GM04503 (cell line): ENCODE data around the gene GIT1.

Experiments
- DNase-seq: peaks from one replicate; pipeline ENCODE4 v3.0.0-alpha.2; 2012; ENCODE audit warnings: low read depth

Gene GIT1

DNA sequence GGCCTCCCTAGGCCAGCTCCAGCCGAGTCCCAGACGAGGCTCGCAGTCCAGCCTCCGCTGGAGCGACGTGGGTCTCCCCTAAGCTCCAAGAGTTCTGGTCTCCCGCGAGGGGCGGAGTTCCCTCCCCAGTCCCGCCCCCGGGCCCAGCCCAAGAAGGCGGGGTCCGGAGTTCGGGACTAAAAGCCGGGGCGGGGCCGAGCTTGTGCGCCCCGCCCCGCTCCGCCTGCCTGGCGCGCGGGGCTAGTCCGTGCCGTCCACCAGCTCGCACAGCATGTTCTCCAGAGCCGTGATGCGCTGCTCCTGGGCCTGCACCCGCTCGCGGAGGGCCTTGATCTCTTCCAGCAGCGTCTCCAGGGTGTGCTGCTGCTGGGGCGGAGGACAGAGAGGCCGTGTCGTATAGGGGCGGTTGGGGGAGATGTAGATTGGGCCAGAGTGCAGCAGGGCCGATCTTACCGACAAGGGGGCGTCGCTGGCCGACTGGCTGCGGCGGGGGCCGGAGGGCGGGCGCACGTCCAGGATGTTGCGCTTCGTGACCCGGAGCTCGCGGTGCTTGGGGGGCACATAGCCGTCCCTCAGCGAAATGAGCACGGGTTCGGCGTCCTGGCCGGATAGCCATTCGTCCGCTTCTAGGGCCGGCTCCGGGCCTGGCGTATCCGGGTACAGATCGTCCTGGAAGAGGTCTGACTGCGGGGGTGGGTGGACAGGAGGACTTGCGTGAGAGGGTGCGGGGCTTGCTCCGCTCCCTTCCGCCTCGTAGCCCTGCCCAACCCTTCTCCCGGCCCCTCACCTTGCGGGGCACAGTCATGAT lies 26.2 kb upstream of the GIT1 start:
- DNase-seq, result no peak

DNA sequence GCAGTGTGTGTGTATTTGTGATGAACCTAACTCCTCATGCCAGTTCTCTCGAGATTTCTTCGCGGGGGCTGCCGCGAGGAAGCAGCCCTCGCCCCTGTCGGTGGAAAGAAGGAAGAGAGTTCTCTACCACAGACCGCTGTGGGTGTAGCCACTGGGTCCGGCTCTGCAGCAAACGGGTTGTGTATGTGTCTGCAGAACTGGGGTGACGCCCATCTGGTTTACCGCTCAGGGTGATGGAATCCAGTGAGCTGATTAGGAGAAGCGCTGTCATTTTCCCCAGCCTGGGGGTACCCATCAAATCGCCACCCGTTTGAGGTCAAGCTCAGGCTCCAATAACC lies 25.6 kb upstream of the GIT1 start:
- DNase-seq, result no peak

DNA sequence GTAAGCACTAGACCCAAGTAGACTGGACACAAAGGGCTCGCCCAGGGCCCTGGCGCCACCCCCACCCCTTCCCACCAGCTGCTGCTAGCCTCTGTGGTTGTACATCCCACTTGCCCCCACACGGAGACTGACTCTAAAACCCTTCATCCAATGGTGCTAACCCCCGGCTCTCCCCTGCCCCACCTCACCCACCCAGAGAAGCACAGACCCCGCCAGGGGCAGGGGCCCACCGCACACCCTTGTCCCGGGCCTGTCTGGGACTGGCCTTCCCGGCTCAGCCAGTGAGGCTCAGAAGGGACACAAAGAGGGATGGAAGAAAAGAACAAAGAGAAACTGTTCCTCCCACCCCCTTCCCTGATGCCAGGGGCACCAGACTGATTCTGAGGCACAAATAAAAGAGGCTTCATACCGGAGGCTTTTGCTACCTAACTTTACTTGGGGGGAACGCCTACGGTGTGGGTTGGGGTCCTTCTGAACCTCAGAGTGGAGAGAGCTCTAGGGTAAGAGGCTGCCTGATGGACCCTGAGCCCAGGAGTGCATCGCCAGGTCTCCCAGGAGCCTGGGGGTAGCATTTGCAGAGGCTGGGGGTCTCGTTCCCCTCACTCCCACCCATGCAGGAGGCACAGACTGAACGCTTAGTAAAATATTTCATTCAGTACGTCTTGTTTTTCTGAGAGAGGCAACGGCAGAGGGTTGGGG lies 25.1 kb upstream of the GIT1 start:
- no peak for DNase-seq

DNA sequence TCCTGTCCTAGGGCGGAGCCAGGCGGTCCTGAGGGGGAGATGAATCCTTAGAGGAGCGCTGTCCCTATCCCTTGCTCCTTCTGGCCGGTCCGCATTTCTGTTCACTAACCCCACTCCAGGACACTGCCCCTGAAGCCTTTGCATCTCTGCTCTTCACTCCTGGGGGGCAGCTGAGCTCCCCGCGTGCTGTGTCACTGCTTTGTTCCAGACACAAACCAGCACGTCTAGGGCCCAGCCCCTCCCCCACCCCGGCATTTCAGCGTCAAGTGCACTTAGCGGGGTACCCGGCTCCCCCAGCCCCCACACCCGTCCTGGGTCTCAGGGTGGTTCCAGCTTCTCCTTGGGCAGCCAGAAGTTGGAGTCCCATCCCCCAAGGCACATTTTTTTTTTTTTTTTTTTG lies 24.4 kb upstream of the GIT1 start:
- DNase-seq, result no peak

DNA sequence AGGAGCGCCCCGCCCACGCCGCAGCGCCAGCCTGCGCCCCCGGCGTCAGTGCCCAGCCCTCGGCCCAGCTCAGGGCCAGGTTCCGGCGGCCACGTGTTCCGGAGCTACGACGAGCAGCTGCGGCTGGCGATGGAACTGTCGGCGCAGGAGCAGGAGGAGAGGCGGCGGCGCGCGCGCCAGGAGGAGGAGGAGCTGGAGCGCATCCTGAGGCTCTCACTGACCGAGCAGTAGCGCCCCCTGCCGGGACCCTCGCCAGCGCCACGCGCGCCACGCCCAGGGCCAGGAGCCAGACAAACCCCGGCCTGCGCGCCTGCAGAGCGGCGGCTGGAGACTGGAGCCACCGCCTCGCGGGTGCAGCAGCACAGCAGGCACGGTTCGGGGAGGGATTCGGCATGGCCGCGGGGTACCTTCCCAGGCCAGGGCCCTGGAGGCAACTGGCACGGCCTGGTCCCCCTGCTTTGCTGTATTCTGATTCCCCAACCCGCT lies 23.9 kb upstream of the GIT1 start:
- no peak for DNase-seq

DNA sequence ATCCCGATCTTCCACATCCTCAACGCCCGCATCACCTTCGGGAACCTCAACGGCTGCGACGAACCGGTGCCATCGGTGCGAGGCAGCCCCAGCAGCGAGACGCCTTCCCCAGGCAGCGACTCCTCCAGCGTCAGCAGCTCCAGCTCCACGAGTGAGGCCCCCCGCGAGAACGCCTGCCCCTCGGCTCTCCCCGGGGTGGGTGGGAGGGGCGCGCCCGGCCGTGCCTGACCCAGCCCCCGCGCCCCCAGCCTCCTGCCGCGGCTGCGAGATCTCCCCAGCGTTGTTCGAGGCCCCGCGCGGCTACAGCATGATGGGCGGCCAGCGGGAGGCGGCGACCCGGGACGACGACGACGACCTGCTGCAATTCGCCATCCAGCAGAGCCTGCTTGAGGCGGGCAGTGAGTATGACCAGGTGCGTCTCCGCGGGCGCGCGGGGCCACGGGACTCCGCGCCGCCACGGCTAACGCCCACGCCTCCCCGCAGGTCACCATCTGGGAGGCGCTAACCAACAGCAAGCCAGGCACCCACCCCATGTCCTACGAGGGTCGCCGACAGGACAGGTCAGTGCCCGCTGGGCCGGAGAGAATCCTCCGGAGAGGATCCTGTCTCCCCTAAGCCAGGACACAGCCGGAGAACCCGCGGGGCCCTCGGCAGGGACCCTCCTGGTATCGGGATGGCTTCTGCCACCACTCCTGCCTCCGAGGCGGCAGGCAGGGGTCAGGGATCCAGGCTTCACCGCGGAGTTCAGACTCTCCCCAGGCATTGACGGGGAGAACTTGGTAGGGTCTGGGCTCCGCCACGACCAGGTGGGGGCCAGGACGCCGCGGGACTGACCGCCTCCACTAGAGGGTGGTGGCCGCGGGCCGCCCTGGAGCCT lies 23.2 kb upstream of the GIT1 start:
- DNase-seq, result no peak

DNA sequence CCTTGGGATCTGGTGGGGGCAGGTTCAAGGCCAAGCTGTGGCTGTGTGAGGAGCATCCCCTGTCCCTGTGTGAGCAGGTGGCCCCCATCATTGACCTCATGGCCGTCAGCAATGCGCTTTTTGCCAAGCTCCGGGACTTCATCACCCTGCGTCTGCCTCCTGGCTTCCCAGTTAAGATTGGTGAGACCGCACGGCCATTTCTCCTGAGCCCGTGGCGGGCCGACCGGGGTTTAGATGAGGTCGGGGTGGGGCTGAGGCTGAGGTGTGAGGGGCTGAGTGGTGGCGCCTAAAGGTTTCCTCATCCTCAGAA lies 22.6 kb upstream of the GIT1 start:
- DNase-seq, result no peak

DNA sequence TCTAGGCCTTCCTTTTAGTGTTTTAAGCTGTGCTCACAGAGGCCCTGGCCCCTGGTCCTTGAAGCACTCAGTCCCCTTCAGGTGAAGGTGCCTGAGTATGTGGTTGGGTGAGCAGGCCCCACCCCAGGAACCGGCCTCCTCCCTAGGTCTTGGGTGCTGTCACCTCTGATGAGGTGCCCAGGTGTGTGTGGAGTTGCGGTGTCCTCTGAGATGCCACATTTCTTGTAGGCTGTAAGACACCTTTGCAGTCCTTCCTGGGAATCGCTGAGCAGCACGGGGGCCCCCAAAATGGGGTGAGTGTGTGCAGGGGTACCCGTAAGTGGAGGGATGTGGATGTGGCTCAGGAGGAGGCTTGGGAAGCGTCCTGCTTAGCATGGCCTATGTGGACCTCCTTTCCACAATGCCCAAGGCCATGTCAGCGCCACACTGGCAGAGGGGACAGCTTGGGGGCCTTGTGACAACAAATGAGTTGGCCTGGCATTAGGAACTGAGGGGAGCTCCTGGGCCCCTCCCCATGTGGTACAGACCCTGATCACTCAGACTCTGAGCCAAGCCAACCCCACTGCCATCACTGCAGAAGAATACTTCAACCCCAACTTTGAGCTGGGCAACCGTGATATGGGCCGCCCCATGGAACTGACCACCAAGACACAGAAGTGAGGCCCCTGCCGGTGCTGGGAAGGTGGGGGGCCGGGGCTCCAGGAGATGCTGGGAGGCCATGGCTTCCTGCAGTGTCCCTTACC lies 22.1 kb upstream of the GIT1 start:
- no peak for DNase-seq

DNA sequence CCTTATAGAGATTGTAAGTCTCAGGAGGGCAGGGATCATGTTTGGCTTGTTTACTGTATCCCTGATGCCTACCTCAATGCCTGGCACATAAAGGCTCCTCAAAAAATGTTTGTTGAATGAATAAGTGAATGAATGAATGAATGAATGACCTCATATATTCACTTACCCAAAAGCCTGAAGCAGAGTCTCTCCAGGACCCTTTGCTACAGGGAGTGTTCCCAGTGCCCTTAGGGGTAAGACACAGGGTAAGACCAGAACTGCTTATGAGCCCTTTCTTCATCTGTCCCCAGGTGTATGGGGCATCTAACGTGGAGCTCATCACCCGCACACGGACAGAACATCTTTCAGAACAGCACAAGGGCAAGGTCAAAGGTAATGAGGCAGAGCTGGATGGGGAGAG lies 20.9 kb upstream of the GIT1 start:
- DNase-seq, result no peak

DNA sequence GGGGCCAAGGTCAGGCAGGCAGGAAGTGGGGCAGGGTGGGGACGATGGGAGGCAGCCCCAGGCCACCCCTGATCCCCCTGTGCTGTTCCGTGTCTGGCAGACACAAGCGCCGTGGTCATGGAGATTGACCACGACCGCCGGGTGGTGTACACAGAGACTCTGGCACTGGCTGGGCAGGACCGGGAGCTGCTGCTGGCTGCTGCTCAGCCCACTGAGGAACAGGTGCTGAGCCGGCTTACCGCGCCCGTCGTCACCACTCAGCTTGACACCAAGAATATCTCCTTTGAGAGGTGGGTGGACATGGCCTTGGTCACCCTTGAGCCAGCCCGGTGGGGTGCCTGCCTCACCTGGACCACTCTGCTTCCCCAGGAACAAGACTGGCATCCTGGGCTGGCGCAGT lies 19.5 kb upstream of the GIT1 start:
- no peak for DNase-seq

DNA sequence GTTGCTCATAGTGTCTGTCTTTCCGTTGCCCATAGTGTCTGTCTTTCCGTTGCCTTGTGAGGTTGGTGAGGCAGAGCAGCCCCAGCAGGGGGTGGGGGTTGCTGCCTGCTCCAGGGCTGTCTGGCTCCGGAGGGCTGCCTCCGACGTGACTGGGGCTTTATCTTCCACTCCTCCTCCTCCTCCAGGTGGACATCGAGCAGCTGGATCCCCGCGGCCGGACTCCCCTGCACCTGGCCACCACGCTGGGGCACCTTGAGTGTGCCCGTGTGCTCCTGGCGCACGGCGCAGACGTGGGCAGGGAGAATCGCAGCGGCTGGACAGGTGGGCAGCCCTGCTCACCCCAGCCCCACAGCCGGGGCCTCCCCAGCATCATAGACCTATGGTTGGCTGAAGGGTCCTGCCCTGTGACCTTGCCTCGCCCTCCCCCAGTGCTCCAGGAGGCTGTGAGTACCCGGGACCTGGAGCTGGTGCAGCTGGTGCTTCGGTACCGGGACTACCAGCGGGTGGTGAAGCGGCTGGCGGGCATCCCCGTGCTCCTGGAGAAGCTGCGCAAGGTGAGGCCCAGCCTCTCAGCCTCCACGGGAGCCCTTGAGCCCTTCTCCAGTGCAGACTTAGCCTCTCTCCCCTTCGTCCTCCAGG lies 18.2 kb upstream of the GIT1 start:
- DNase-seq, result no peak

DNA sequence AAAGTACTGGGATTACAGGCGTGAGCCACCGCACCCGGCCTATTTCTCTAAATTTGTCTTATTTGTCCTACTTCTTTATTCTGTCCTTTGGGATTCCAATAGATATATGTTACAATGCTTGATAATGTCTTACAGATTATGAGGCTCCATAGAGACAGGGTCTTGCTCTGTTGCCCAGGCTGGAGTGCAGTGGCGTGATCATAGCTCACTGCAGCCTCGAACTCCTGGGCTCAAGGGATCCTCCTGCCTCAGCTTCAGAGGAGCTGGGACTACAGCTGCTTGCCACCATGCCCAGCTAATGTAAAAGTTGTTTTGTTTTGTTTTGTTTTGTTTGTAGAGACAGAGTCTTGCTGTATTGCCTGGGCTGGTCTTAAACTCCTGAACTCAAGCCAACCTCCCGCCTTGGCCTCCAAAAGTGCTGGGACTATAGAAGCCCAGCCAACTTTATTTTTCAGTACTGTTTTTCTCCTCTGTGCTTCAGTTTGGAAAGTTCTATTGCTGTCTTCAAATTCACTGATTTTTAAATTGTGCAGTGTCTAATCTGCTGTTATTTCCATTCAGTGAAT lies 13.7 kb upstream of the GIT1 start:
- no peak for DNase-seq

DNA sequence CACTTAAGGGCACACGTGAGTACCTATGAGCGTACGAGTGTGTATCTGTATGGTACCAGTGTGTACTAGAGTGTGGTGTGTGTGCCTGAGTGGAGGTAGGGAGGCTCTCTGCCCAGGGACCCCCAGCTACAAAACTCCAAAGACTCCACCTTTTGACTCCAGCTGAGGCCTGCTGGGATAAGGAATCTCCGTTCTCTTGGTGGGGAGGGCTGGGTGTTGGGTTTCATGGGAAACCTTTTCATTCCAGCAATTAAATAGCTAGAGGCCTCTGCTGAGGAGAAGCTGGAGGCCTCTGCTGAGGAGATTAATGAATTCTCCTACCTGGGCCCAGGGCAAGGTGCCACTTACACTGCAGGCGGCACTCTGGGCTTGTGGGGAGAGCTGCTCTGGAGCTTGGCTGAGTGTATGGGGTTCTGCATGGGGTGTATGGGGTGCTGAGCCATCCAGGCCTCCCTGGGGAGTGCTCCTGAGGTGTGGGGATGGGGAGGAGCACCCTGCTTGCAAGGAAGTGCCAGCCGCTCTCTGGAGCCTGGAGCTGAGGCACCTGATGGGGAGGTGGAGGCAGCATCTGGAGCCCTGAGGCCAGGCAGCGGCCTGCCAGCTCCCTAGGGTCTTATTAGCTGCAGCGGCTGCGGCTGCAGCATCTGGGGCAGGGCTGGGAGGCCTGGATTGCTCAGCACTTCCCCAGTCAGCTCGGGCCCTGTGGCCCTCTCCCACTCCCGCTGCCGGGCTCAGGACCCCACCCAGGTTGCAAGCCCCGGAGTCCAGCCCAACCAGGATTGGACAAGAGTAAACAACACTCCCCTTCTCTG lies 8.1 kb upstream of the GIT1 start:
- DNase-seq, result no peak

DNA sequence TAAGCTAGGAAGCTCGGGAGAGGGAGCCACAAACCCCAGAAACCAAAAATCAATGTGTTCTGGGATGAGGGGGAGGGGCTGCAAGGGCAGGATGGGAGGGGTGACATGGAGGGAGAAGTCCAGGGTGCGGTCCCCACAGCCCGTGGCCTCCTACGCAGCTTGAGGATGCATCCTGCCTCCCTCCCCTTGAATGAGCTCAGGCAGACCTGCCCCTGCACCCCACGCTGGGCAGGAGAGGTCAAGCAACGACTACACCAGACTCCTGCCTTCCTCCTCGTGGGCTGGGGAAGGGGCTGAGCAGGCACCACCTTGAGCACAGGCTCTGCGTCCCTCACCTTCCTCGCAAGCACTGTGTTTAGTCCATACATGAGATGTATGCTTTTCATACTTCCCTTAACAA lies 7.4 kb upstream of the GIT1 start:
- no peak for DNase-seq

DNA sequence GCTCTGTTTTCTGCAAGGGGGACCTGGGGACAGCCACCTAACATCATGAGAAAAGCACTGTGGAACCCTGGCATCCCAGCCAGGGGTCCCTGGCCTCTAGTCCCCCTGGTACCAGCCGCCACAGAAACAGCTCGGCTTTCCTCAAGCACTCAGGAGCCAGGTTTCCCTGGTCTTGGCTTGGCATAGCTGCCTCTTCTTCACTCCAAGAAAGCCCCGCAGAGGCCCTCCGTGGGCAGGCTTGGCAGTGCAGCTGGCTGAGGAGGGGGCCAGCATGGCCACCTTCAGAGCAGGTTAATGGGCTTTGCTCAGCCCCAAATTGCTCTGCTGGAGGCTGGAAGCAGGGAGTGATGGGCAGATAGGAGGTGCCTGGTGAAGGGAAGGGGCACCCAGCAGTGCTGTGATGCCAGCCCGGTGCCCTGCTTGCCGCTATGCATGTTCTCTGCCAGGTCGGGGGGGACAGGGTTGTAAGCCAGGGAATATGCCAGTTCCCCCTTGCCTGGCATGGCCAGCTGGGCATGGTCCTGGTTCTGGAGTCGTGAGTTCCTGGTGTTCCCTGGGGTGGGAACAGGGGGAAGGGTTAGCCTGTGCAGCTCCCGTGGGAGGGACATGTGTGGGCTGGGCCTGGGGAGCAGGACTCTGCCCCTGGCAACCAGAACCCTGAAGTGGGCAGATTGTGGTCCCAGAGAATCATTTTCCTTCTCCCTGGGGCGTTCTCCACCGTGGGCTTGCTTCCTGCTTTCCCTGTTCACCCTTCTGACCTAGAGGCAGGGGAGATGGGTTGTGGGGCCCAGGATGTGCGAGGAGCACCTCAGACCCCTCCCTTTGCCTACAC lies 6.7 kb upstream of the GIT1 start:
- DNase-seq, result no peak

DNA sequence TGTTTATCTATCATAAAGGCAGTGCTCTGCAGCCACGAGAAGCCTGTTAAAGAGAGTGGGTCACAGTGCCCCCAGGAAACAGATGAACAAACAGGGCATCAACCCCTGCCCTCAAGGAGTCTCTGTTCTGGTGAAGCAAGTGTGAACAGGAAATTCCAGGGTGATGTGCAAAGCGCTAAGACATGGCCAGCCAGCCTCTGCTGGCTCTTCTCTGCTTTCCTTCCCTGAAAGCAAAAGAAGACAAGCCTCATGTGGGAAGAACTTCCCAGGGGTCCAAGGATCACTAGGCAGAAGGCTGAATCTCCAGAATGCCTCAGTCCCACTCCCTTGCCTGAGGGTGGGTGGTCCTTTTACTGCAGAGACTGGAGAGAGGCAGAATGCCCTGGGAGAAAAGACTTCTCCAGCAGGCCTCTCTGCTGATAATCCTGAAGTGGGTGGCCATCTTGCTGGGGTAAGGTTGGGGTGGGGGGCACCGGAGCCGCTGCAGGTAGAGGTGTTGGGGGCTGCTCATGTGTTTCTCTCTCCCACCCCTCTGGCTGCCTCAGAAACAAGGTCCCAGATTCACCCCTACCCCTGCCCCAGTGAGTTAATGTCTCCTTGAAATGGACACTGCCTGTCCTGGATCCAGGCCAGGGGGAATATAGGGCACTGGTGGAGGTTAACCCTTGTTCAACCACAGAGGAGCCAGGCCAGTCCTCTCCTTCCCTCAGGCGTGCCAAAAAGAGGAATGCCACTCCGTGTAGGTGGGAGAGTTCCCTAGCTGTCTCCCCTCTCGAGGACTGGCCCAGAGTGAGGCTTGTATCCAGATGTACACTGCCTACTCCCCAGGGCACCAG lies 5.9 kb upstream of the GIT1 start:
- no peak for DNase-seq

DNA sequence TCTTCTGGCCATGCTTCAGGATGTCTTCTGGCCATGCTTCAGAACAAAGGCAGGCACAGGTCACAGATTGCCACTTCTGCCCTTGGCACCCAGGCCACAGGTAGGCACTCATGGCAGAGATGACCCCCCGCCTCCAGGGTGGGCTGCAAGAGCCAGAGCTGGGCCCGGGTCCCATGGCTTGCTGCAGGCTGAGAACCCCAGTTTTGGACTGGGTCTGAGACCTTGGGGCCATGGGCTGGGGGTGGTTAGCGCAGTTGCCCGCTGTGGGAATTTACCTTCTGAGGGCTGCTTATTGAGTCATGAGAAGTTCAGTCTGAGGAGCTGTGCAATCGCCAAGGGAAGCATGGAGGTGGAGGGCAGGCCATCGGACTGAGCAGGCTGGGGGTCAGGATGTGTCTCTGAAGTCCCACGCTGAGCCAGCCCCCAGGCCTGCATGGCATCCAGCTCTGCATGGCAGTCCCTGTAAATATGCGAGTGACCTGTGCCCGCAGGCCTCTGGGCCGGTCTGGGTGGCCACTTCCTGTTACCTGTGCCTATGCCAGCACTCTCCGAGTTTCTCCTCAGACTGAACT lies 5.2 kb upstream of the GIT1 start:
- DNase-seq, result no peak
